OCI-LY7 (cell line): Measurements from ENCODE around the gene TBC1D30.

Experiments used
- CTCF ChIP-seq: fragments of 200-600 bp; sonication (generic); conservative IDR thresholded peaks from 2 replicates; pipeline ENCODE4 v1.5.1; 2014; ENCODE audit warnings: mild to moderate bottlenecking, antibody characterized with exemption, low read length, moderate library complexity, mixed read lengths
- EZH2phosphoT487 ChIP-seq: fragments of 200-600 bp; sonication (generic); IDR thresholded peaks from 2 replicates; pipeline ENCODE4 v1.6.1; 2018; ENCODE audit warnings: low read depth, borderline replicate concordance, mild to moderate bottlenecking, mixed run types, antibody characterized with exemption, low read length, moderate library complexity, mixed read lengths

GRCh38 chr12:64895526-64895925, 71.1 kb downstream of the TBC1D30 start:
- TF ChIP-seq CTCF (no peak), EZH2phosphoT487 (no peak)
